Neural progenitor cell (in vitro differentiated cells): Measurements from ENCODE around the gene BRINP1. TPM values are rescaled to one million over a fixed set of nuclear protein-coding genes. Genes with fewer than 3 reads are reported as not detected.

Experiments used
- DNase-seq: peaks from one replicate; pipeline ENCODE4 v3.0.0-alpha.2; 2016; ENCODE audit warnings: low spot score
- H2AFZ ChIP-seq: fragments of 200-600 bp; sonication (generic); replicated peaks from 2 replicates; pipeline ENCODE4 v1.6.1; 2016; ENCODE audit warnings: antibody characterized with exemption
- H3F3A ChIP-seq: fragments of 200-600 bp; sonication (generic); 2 replicates; pipeline ENCODE4 v1.6.1; 2016; ENCODE audit warnings: antibody characterized with exemption, low read depth
- H3K27ac ChIP-seq: fragments of 200-600 bp; sonication (generic); 2 replicates; pipeline ENCODE4 v1.5.1; 2016; ENCODE audit warnings: mild to moderate bottlenecking
- H3K27me3 ChIP-seq: fragments of 200-600 bp; sonication (generic); 2 replicates; pipeline ENCODE4 v1.6.1; 2016; ENCODE audit warnings: mild to moderate bottlenecking, moderate library complexity
- H3K36me3 ChIP-seq: fragments of 200-600 bp; sonication (generic); 2 replicates; pipeline ENCODE4 v1.5.1; 2016
- H3K4me1 ChIP-seq: fragments of 200-600 bp; sonication (generic); 2 replicates; pipeline ENCODE4 v1.6.1; 2016; ENCODE audit warnings: mixed run types
- H3K4me2 ChIP-seq: fragments of 200-600 bp; sonication (generic); 2 replicates; pipeline ENCODE4 v1.6.1; 2016
- H3K4me3 ChIP-seq: fragments of 200-600 bp; sonication (generic); 2 replicates; pipeline ENCODE4 v1.5.1; 2016
- H3K79me2 ChIP-seq: fragments of 200-600 bp; sonication (generic); 2 replicates; pipeline ENCODE4 v1.6.1; 2016; ENCODE audit warnings: low read depth
- H3K9ac ChIP-seq: fragments of 200-600 bp; sonication (generic); 2 replicates; pipeline ENCODE4 v1.6.1; 2016
- H3K9me3 ChIP-seq: fragments of 200-600 bp; sonication (generic); 2 replicates; pipeline ENCODE4 v1.5.1; 2016; ENCODE audit warnings: low read depth
- H4K20me1 ChIP-seq: fragments of 200-600 bp; sonication (generic); 2 replicates; pipeline ENCODE4 v1.6.1; 2016; ENCODE audit warnings: low read depth
- H3K27ac Mint-ChIP-seq: 3 replicates; pipeline ENCODE4 v1.8.0; 2021; ENCODE audit warnings: mixed read lengths
- H3K27me3 Mint-ChIP-seq: 2 replicates; pipeline ENCODE4 v1.8.0; 2022; ENCODE audit warnings: low read depth, mild to moderate bottlenecking, inconsistent platforms, moderate library complexity, mixed read lengths; ENCODE audit not compliant: insufficient read depth
- H3K36me3 Mint-ChIP-seq: 3 replicates; pipeline ENCODE4 v1.8.0; 2021; ENCODE audit warnings: mixed read lengths
- H3K4me1 Mint-ChIP-seq: 3 replicates; pipeline ENCODE4 v1.8.0; 2021; ENCODE audit warnings: mixed read lengths
- H3K4me3 Mint-ChIP-seq: 3 replicates; pipeline ENCODE4 v1.8.0; 2021; ENCODE audit warnings: mild to moderate bottlenecking, moderate library complexity, mixed read lengths
- H3K9me3 Mint-ChIP-seq: 3 replicates; pipeline ENCODE4 v1.8.0; 2020; ENCODE audit warnings: mixed read lengths
- CTCF ChIP-seq: fragments of 200-600 bp; sonication (generic); IDR thresholded peaks from 2 replicates; pipeline ENCODE4 v1.5.1; 2017; ENCODE audit warnings: antibody characterized with exemption, mild to moderate bottlenecking
- EZH2 ChIP-seq: fragments of 200-600 bp; sonication (generic); IDR thresholded peaks from 2 replicates; pipeline ENCODE4 v1.6.1; 2017; ENCODE audit warnings: antibody characterized with exemption, mild to moderate bottlenecking, moderate library complexity
- EZH2phosphoT487 ChIP-seq: fragments of 200-600 bp; sonication (generic); IDR thresholded peaks from 2 replicates; pipeline ENCODE4 v1.6.1; 2017; ENCODE audit warnings: antibody characterized with exemption
- total RNA-seq: library from RNA; depleted of rRNA; stranded (reverse); fragments of >200 nt; gene quantifications from 2 replicates; pipeline ENCODE4 v1.2.3, GENCODE V29; 2015; ENCODE audit warnings: low replicate concordance

BRINP1 gene
- total RNA-seq, 1 donor from 2014 or later: 0.62 TPM

- no peak overlapping the region for H3K4me2 ChIP-seq
- no peaks in the 10 kb centered on the region for H3K79me2 ChIP-seq
- no peak for TF ChIP-seq CTCF
- no peak overlapping the region for H3K27ac Mint-ChIP-seq
- no peak overlapping the region for H3K4me3 Mint-ChIP-seq
- H3K27ac ChIP-seq: no peak overlapping the region
- H4K20me1 ChIP-seq: no peaks in the 10 kb centered on the region
- no peaks in the 10 kb centered on the region for H3K27me3 ChIP-seq
- H3K9me3 ChIP-seq: no peaks in the 10 kb centered on the region
- no peaks in the 10 kb centered on the region for H3K36me3 ChIP-seq
- H3K4me3 ChIP-seq: no peak overlapping the region
- peaks cover 9% of the 10 kb centered on the region for H3K4me1 Mint-ChIP-seq
- no peak for DNase-seq
- peaks cover 8% of the 10 kb centered on the region for H3K9me3 Mint-ChIP-seq
- H3K9ac ChIP-seq: no peak overlapping the region
- H3F3A ChIP-seq: no peaks in the 10 kb centered on the region
- H3K27me3 Mint-ChIP-seq: peaks cover 2% of the 10 kb centered on the region
- H2AFZ ChIP-seq: no peak overlapping the region
- H3K4me1 ChIP-seq: peaks cover 14% of the 10 kb centered on the region
- H3K36me3 Mint-ChIP-seq: no peaks in the 10 kb centered on the region
Observed at GRCh38 chr9:119153402-119153801, 215.8 kb downstream of the BRINP1 start.

GRCh38 chr9:119148855-119149254 lies 220.4 kb downstream of the BRINP1 start:
- Histone ChIP-seq H3K9ac (no peak overlapping the region), H4K20me1 (no peaks in the 10 kb centered on the region), H3K27me3 (no peaks in the 10 kb centered on the region), H3K4me2 (no peak overlapping the region), H3K4me1 (no peaks in the 10 kb centered on the region), H3K4me3 (no peak overlapping the region), H3K79me2 (no peaks in the 10 kb centered on the region), H3F3A (no peaks in the 10 kb centered on the region), H3K36me3 (no peaks in the 10 kb centered on the region), H3K9me3 (no peaks in the 10 kb centered on the region), H2AFZ (no peak overlapping the region), H3K27ac (no peak overlapping the region)
- no peak overlapping the region for H3K4me3 Mint-ChIP-seq
- no peaks in the 10 kb centered on the region for H3K9me3 Mint-ChIP-seq
- H3K4me1 Mint-ChIP-seq: no peaks in the 10 kb centered on the region
- TF ChIP-seq EZH2phosphoT487 (no peak), CTCF (no peak), EZH2 (no peak)
- H3K27ac Mint-ChIP-seq: no peak overlapping the region
- H3K27me3 Mint-ChIP-seq: no peaks in the 10 kb centered on the region
- H3K36me3 Mint-ChIP-seq: no peaks in the 10 kb centered on the region
- DNase-seq: no peak

GRCh38 chr9:119137479-119137878 lies 231.8 kb downstream of the BRINP1 start:
- H3K4me1 Mint-ChIP-seq: no peaks in the 10 kb centered on the region
- TF ChIP-seq CTCF: peak; percentile 9
- TF ChIP-seq EZH2phosphoT487: no peak
- no peak for TF ChIP-seq EZH2
- Histone ChIP-seq H3K4me1 (no peaks in the 10 kb centered on the region), H3K27me3 (no peaks in the 10 kb centered on the region), H3K9me3 (no peaks in the 10 kb centered on the region), H3F3A (no peaks in the 10 kb centered on the region), H2AFZ (no peak overlapping the region), H3K9ac (no peak overlapping the region), H3K36me3 (no peaks in the 10 kb centered on the region), H3K4me2 (no peak overlapping the region), H3K4me3 (no peak overlapping the region), H3K27ac (no peak overlapping the region), H3K79me2 (no peaks in the 10 kb centered on the region), H4K20me1 (no peaks in the 10 kb centered on the region)
- no peak overlapping the region for H3K27ac Mint-ChIP-seq
- peaks cover 2% of the 10 kb centered on the region for H3K27me3 Mint-ChIP-seq
- no peak for DNase-seq
- H3K9me3 Mint-ChIP-seq: peaks cover 3% of the 10 kb centered on the region
- H3K4me3 Mint-ChIP-seq: no peak overlapping the region
- H3K36me3 Mint-ChIP-seq: no peaks in the 10 kb centered on the region

GRCh38 chr9:119126040-119126439 lies 243.2 kb downstream of the BRINP1 start:
- H3K27me3 Mint-ChIP-seq: no peaks in the 10 kb centered on the region

More at GRCh38 chr9:119126040-119126439, 243.2 kb downstream of the BRINP1 start:
- no peaks in the 10 kb centered on the region for H3K4me1 Mint-ChIP-seq
- no peak for TF ChIP-seq CTCF
- TF ChIP-seq EZH2phosphoT487: no peak
- no peak for TF ChIP-seq EZH2
- H3K9ac ChIP-seq: no peak overlapping the region
- no peaks in the 10 kb centered on the region for H3K9me3 Mint-ChIP-seq
- H4K20me1 ChIP-seq: no peaks in the 10 kb centered on the region
- no peaks in the 10 kb centered on the region for H3K9me3 ChIP-seq
- H3K4me1 ChIP-seq: no peaks in the 10 kb centered on the region
- no peaks in the 10 kb centered on the region for H3K27me3 ChIP-seq
- no peak overlapping the region for H3K4me3 ChIP-seq
- H3K36me3 Mint-ChIP-seq: no peaks in the 10 kb centered on the region
- no peaks in the 10 kb centered on the region for H3K36me3 ChIP-seq
- no peak overlapping the region for H3K27ac ChIP-seq
- H3F3A ChIP-seq: no peaks in the 10 kb centered on the region
- no peak for DNase-seq
- no peak overlapping the region for H3K27ac Mint-ChIP-seq
- H3K4me2 ChIP-seq: no peak overlapping the region
- H2AFZ ChIP-seq: no peak overlapping the region
- H3K4me3 Mint-ChIP-seq: no peak overlapping the region
- no peaks in the 10 kb centered on the region for H3K79me2 ChIP-seq
